ENCODE results near the gene DPF1. TPM values are rescaled to one million over a fixed set of nuclear protein-coding genes. Genes with fewer than 3 reads are reported as not detected.
"Not testable (repeated sequence)": the region's sequence is repeated elsewhere in the genome, so short reads cannot be mapped to it uniquely, and the experiment has no call there.

Gene DPF1
- total RNA-seq, 2 donors from 2014 or later = not detected

DNA sequence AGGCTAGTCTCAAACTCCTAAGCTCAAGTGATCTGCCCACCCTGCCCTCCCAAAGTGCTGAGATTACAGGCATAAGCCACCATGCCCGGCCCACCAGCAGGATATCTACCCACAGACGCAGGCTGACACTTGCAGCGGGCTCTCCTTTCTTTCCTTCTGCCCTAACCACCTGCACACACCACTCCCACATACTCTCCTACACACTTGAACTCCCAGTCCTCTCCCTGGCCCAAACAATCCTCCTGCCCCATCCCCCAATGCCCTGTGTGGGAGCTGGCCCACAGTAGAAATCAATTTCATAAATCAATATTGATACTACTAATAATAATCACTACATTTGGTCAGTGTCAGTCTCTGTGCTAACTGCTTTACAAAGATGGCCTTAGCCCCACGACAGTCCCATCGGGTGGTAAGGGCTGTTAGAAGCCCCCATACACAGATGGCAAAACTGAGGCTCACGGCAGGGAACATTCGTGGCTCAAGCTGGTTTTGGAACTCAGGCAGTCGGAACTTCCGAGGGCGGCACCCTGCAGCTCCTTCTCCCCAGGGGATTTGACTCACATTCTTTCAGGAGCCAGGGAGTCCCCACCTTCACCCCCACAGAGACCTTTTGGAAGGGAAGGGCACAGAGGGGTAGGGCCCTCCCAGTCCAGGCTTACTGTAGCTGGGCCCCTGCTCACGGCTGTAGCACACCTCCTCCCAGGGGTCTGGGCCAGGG, 3.4 kb upstream of the DPF1 start:
- TF ChIP-seq, protein P1, sequence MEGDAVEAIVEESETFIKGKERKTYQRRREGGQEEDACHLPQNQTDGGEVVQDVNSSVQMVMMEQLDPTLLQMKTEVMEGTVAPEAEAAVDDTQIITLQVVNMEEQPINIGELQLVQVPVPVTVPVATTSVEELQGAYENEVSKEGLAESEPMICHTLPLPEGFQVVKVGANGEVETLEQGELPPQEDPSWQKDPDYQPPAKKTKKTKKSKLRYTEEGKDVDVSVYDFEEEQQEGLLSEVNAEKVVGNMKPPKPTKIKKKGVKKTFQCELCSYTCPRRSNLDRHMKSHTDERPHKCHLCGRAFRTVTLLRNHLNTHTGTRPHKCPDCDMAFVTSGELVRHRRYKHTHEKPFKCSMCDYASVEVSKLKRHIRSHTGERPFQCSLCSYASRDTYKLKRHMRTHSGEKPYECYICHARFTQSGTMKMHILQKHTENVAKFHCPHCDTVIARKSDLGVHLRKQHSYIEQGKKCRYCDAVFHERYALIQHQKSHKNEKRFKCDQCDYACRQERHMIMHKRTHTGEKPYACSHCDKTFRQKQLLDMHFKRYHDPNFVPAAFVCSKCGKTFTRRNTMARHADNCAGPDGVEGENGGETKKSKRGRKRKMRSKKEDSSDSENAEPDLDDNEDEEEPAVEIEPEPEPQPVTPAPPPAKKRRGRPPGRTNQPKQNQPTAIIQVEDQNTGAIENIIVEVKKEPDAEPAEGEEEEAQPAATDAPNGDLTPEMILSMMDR (IDR thresholded peaks at IDR 0.05) = no peak
- peaks cover 5 to 22% of the 10 kb centered on the region in 2 donors for H3K27me3 ChIP-seq

DNA sequence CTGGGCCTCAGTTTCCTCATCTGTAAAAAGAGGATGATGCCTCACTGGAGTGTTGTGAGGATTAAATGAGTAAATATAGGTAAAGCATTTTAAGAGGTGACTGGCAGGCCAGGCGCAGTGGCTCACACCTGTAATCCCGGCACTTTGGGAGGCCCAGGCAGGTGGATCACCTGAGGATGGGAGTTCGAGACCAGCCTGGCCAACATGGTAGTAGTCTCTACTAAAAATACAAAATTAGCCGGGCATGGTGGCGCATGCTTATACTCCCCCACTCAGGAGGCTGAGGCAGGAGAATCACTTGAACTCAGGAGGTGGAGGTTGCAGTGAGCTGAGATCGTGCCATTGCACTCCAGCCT, 819 bp upstream of the DPF1 start:
- not testable (repeated sequence) for H3K27ac ChIP-seq; H3K36me3 ChIP-seq; H3K4me3 ChIP-seq; DNase-seq (ENCODE audit: low spot score); H3K9me3 ChIP-seq
- Histone ChIP-seq H3K4me1 (peaks cover 0 to 24% of the 10 kb centered on the region in 2 donors), H3K27me3 (peaks cover 5 to 22% of the 10 kb centered on the region in 2 donors)

More for the DNA sequence above, 3.4 kb upstream of the DPF1 start:
- no peak for DNase-seq (ENCODE audit: low spot score)
- Histone ChIP-seq H3K9me3 (no peaks in the 10 kb centered on the region), H3K27ac (no peak overlapping the region), H3K4me1 (peaks cover 0 to 24% of the 10 kb centered on the region in 2 donors), H3K4me3 (no peak overlapping the region), H3K36me3 (no peaks in the 10 kb centered on the region)

DNA sequence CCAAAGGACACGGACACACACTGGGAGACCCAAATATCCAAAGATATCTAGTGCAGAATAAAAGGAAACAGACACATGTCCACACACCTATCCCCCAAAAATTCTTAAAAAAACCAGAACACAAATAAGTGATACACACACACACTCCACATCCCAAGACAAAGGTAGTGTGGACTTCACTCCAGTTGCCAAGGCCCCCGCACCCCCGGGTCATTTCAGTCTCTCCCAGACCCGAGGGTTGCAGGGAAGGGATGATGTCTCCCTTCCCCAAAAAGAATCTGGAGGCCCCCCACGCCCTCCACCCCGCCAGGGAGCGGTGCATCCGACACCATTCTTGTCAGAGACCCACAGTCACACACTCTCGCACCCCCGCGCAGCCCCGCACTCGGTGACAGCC, 407 bp downstream of the DPF1 start:
- TF ChIP-seq, protein P1 (IDR thresholded peaks at IDR 0.05) = no peak
- Histone ChIP-seq H3K9me3 (no peaks in the 10 kb centered on the region), H3K27me3 (peaks cover under 1 to 16% of the 10 kb centered on the region in 2 donors), H3K36me3 (no peaks in the 10 kb centered on the region), H3K4me3 (peak overlapping the region; percentile 23 to 49), H3K27ac (no peak overlapping the region), H3K4me1 (peaks cover 0 to 16% of the 10 kb centered on the region in 2 donors)
- DNase-seq (ENCODE audit: low spot score) = no peak

DNA sequence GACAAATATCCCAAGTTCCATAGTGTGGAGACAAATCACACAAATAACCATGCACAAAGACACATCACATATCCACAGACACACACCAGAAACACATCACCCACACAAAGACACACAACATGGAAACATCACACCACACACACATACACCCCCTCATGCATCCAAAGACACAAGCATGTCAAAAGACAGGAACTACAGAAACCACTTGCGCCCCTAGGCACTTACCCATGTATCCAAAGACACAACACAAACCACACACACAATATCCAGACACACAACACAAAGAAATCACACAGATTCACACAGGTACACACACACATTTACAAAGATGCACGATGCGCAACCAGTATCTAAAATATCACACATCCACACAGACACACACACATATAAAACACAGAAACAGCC, 901 bp downstream of the DPF1 start:
- Histone ChIP-seq H3K4me1 (peaks cover 0 to 11% of the 10 kb centered on the region in 2 donors), H3K9me3 (no peaks in the 10 kb centered on the region), H3K4me3 (no peak overlapping the region), H3K27me3 (peaks cover 0 to 11% of the 10 kb centered on the region in 2 donors), H3K36me3 (no peaks in the 10 kb centered on the region), H3K27ac (no peak overlapping the region)
- DNase-seq (ENCODE audit: low spot score) = no peak
- TF ChIP-seq, protein P1 (IDR thresholded peaks at IDR 0.05) = no peak

DNA sequence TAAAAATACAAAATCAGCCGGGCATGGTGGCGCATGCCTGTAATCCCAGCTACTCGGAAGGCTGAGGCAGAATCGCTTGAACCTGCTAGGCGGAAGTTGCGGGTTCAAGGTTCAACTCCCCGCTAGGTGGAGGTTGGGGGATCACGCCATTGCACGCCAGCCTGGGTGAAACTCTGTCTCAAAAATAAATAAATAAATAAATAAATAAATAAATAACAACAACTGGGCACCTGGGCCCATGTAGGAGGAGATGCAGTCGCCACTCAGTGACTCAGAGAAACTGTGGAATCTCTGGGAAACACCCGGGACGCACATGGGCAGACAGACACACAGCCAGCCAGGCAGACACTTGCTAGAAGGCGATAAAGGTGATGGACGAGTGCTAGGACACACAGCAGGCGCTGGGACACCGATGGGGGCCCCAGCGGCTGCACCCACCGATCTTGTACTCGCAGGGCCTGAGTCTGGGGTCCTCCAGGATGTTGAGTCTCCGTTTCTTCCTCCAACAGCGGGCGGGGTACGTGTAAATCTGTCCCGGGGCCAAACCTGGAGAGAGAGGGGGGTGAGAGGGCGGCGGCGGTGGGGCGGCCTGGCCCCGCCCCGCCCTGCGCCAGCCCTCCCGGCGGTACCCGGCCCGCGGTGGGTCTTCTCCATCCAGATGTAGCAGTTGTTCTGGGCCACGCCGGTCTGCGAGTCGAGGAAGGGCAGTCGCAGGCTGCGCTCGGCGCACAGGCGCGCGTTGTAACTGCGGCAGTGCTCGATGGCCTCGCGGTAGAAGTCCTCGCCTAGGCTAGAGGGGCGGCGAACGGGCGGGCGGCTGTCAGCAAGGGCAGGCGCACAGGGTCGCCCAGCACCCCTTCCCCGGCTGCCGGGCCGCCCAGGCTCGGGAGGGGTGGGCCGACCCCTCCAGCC, 1.8 kb downstream of the DPF1 start:
- no peaks in the 10 kb centered on the region for H3K36me3 ChIP-seq
- DNase-seq (ENCODE audit: low spot score) = no peak
- no peak overlapping the region for H3K27ac ChIP-seq
- H3K27me3 ChIP-seq = peaks cover 0 to 5% of the 10 kb centered on the region in 2 donors
- H3K9me3 ChIP-seq = no peaks in the 10 kb centered on the region
- TF ChIP-seq, protein P1 (IDR thresholded peaks at IDR 0.05) = no peak
- H3K4me1 ChIP-seq = peaks cover 0 to 10% of the 10 kb centered on the region in 2 donors
- no peak overlapping the region for H3K4me3 ChIP-seq

DNA sequence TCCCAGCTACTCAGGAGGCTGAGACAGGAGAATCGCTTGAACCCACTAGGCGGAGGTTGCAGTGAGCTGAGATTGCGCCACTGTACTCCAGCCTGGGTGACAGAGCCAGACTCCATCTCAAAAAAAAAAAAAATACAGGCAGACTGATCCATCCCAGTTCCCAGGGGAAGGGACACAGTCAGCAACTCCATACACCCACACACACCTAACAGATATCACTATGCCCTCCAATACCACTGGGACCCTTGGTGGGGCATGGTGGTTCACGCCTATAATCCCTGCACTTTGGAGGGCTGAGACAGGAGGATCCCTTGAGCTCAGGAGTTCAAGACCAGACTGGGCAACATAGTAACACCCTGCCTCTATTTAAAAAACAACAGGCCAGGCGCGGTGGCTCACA, 2.6 kb downstream of the DPF1 start:
- TF ChIP-seq, protein P1 (IDR thresholded peaks at IDR 0.05) = no peak
- Histone ChIP-seq H3K27me3 (peaks cover 0 to 5% of the 10 kb centered on the region in 2 donors), H3K9me3 (no peaks in the 10 kb centered on the region), H3K4me1 (peaks cover 0 to 10% of the 10 kb centered on the region in 2 donors), H3K27ac (no peak overlapping the region), H3K4me3 (no peak overlapping the region), H3K36me3 (no peaks in the 10 kb centered on the region)
- no peak for DNase-seq (ENCODE audit: low spot score)
